H9 (cell line): ENCODE results near the gene PLEKHM3. TPM values are rescaled to one million over a fixed set of nuclear protein-coding genes. Genes with fewer than 3 reads are reported as not detected.

Experiments
- DNase-seq: peaks from one replicate; pipeline ENCODE4 v3.0.0-alpha.2; 2017
- H2AFZ ChIP-seq: one replicate; pipeline ENCODE4 v1.6.1; 2013; ENCODE audit warnings: mild to moderate bottlenecking, low read length, control low read depth, moderate library complexity
- H2AK5ac ChIP-seq: 2 replicates; pipeline ENCODE4 v1.6.1; 2013; ENCODE audit warnings: low read length, control low read depth, mixed read lengths; ENCODE audit not compliant: insufficient read length
- H2BK120ac ChIP-seq: one replicate; pipeline ENCODE4 v1.6.1; 2013; ENCODE audit warnings: low read depth, mild to moderate bottlenecking, low read length, control low read depth, inconsistent platforms; ENCODE audit not compliant: poor library complexity, severe bottlenecking
- H2BK12ac ChIP-seq: 2 replicates; pipeline ENCODE4 v1.6.1; 2013; ENCODE audit warnings: low read length, control low read depth, mixed read lengths, low read depth; ENCODE audit not compliant: insufficient read length
- H2BK15ac ChIP-seq: 2 replicates; pipeline ENCODE4 v1.6.1; 2013; ENCODE audit warnings: low read depth, low read length, control low read depth
- H2BK20ac ChIP-seq: one replicate; pipeline ENCODE4 v1.6.1; 2013; ENCODE audit warnings: low read depth, mild to moderate bottlenecking, low read length, control low read depth, inconsistent platforms; ENCODE audit not compliant: poor library complexity, severe bottlenecking
- H2BK5ac ChIP-seq: 2 replicates; pipeline ENCODE4 v1.6.1; 2013; ENCODE audit warnings: low read length, control low read depth, mixed read lengths; ENCODE audit not compliant: insufficient read length
- H3K14ac ChIP-seq: 2 replicates; pipeline ENCODE4 v1.6.1; 2013; ENCODE audit warnings: low read length, control low read depth; ENCODE audit not compliant: insufficient read depth
- H3K18ac ChIP-seq: 2 replicates; pipeline ENCODE4 v1.6.1; 2013; ENCODE audit warnings: low read depth, mild to moderate bottlenecking, mixed read lengths, low read length, control low read depth; ENCODE audit not compliant: insufficient read length
- H3K23ac ChIP-seq: 2 replicates; pipeline ENCODE4 v1.6.1; 2013; ENCODE audit warnings: low read length, control low read depth, mixed read lengths, low read depth; ENCODE audit not compliant: insufficient read length
- H3K23me2 ChIP-seq: 2 replicates; pipeline ENCODE4 v1.6.1; 2013; ENCODE audit warnings: low read depth, mild to moderate bottlenecking, mixed read lengths, low read length, control low read depth; ENCODE audit not compliant: insufficient read length, poor library complexity, severe bottlenecking
- H3K27ac ChIP-seq: 2 replicates; pipeline ENCODE4 v1.5.1; 2013; ENCODE audit warnings: low read length, control low read depth, mixed read lengths, low read depth; ENCODE audit not compliant: insufficient read length
- H3K27me3 ChIP-seq: 2 replicates; pipeline ENCODE4 v1.6.1; 2013; ENCODE audit warnings: low read length, control low read depth, inconsistent platforms; ENCODE audit not compliant: insufficient read depth
- H3K4ac ChIP-seq: 2 replicates; pipeline ENCODE4 v1.6.1; 2013; ENCODE audit warnings: low read depth, mild to moderate bottlenecking, control low read depth, inconsistent platforms, low read length, moderate library complexity
- H3K4me1 ChIP-seq: 2 replicates; pipeline ENCODE4 v1.6.1; 2013; ENCODE audit warnings: low read length, control low read depth, inconsistent platforms; ENCODE audit not compliant: insufficient read depth
- H3K4me2 ChIP-seq: 2 replicates; pipeline ENCODE4 v1.6.1; 2013; ENCODE audit warnings: low read length, control low read depth, mixed read lengths; ENCODE audit not compliant: insufficient read length, insufficient read depth
- H3K56ac ChIP-seq: 2 replicates; pipeline ENCODE4 v1.6.1; 2013; ENCODE audit warnings: low read depth, mild to moderate bottlenecking, mixed read lengths, low read length, control low read depth; ENCODE audit not compliant: insufficient read length
- H3K79me1 ChIP-seq: 2 replicates; pipeline ENCODE4 v1.6.1; 2013; ENCODE audit warnings: low read depth, mild to moderate bottlenecking, moderate library complexity, low read length, control low read depth, inconsistent platforms; ENCODE audit not compliant: insufficient read depth, poor library complexity, severe bottlenecking
- H3K79me2 ChIP-seq: 2 replicates; pipeline ENCODE4 v1.6.1; 2013; ENCODE audit warnings: low read length, control low read depth, inconsistent platforms; ENCODE audit not compliant: insufficient read depth
- H3K9ac ChIP-seq: 2 replicates; pipeline ENCODE4 v1.6.1; 2013; ENCODE audit warnings: low read length, control low read depth, mixed read lengths; ENCODE audit not compliant: insufficient read length; ENCODE audit errors: extremely low read depth
- H3K9me3 ChIP-seq: one replicate; pipeline ENCODE4 v1.6.1; 2013; ENCODE audit warnings: low read depth, low read length, inconsistent platforms; ENCODE audit not compliant: control insufficient read depth
- H3T11ph ChIP-seq: one replicate; pipeline ENCODE4 v1.6.1; 2013; ENCODE audit warnings: mild to moderate bottlenecking, low read length, control low read depth, inconsistent platforms
- H4K20me1 ChIP-seq: one replicate; pipeline ENCODE4 v1.6.1; 2013; ENCODE audit not compliant: control insufficient read depth, insufficient read length, insufficient read depth
- H4K5ac ChIP-seq: 2 replicates; pipeline ENCODE4 v1.6.1; 2013; ENCODE audit warnings: low read depth, mild to moderate bottlenecking, mixed read lengths, low read length, control low read depth; ENCODE audit not compliant: insufficient read length
- H4K8ac ChIP-seq: replicated peaks from 2 replicates; pipeline ENCODE4 v1.6.1; 2013; ENCODE audit warnings: low read length, control low read depth, mixed read lengths, low read depth; ENCODE audit not compliant: insufficient read length
- H4K91ac ChIP-seq: 2 replicates; pipeline ENCODE4 v1.6.1; 2013; ENCODE audit warnings: low read depth, mild to moderate bottlenecking, moderate library complexity, mixed read lengths, low read length, control low read depth; ENCODE audit not compliant: insufficient read length
- H3K27ac Mint-ChIP-seq, 3 experiments: 2 replicates in 2 of 3; 3 replicates in 1 of 3; pipeline ENCODE4 v1.8.0; 2020 to 2021; ENCODE audit warnings: mixed read lengths in 3 of 3, mild to moderate bottlenecking in 1 of 3, moderate library complexity in 1 of 3
- H3K27me3 Mint-ChIP-seq: 2 replicates; pipeline ENCODE4 v1.8.0; 2021; ENCODE audit warnings: low read depth, mild to moderate bottlenecking, moderate library complexity, mixed read lengths
- H3K36me3 Mint-ChIP-seq, 3 experiments: 2 replicates in 2 of 3; 3 replicates in 1 of 3; pipeline ENCODE4 v1.8.0; 2020 to 2021; ENCODE audit warnings: low read depth in 3 of 3, mixed read lengths in 3 of 3; ENCODE audit not compliant: insufficient read depth in 1 of 3
- H3K4me1 Mint-ChIP-seq, 2 experiments: 2 replicates each; pipeline ENCODE4 v1.8.0; 2020; ENCODE audit warnings: mixed read lengths in 2 of 2
- H3K4me3 Mint-ChIP-seq, 2 experiments: 2 replicates in 1 of 2; 3 replicates in 1 of 2; pipeline ENCODE4 v1.8.0; 2020 to 2021; ENCODE audit warnings: mild to moderate bottlenecking in 2 of 2, mixed read lengths in 2 of 2, moderate library complexity in 1 of 2
- H3K9me3 Mint-ChIP-seq, 2 experiments: 2 replicates in 1 of 2; 3 replicates in 1 of 2; pipeline ENCODE4 v1.8.0; 2020; ENCODE audit warnings: mild to moderate bottlenecking in 2 of 2, mixed read lengths in 2 of 2, moderate library complexity in 1 of 2
- CTCF ChIP-seq: fragments of 200-600 bp; sonication (generic); conservative IDR thresholded peaks from 3 replicates; pipeline ENCODE4 v1.8.0; 2021; ENCODE audit warnings: antibody characterized with exemption, mild to moderate bottlenecking
- WGBS: extraction: QIAGEN DNeasy Blood & Tissue Kit; methylation state at CpG from one replicate; pipeline ENCODE4 v1.1.7; 2013; ENCODE audit warnings: missing lambda C conversion rate, low lambda C conversion rate, mixed read lengths; ENCODE audit not compliant: insufficient read length; ENCODE audit errors: extremely low coverage; 5-methylcytosine and 5-hydroxymethylcytosine counted together
- total RNA-seq: library from RNA; stranded (reverse); gene quantifications from 2 replicates; pipeline ENCODE4 v1.2.1, GENCODE V29; 2021

The PLEKHM3 gene
- total RNA-seq, 1 experiment from 2014 or later, result 7.5 TPM

GRCh38 chr2:207813942-207814341 is 211.4 kb downstream of the PLEKHM3 start:
- Histone ChIP-seq H4K20me1 (no peaks in the 10 kb centered on the region), H3K4me1 (peaks cover 18% of the 10 kb centered on the region), H2BK12ac (no peak overlapping the region), H3K79me2 (no peaks in the 10 kb centered on the region), H2BK20ac (no peak overlapping the region), H3K14ac (0 out of 2 replicates have a peak overlapping the region, but pooled peaks have one; percentile 20), H2AK5ac (peak overlapping the region; percentile 80), H3K4ac (no peak overlapping the region), H3K9me3 (no peaks in the 10 kb centered on the region), H3K23ac (no peak overlapping the region), H3K23me2 (no peaks in the 10 kb centered on the region), H3K9ac (no peak overlapping the region), H3K18ac (no peak overlapping the region), H3K27ac (no peak overlapping the region), H4K91ac (no peak overlapping the region), H3K79me1 (no peaks in the 10 kb centered on the region), H2AFZ (no peak overlapping the region), H4K5ac (no peak overlapping the region), H3K56ac (no peak overlapping the region), H3T11ph (no peak overlapping the region), H2BK5ac (no peak overlapping the region), H3K27me3 (no peaks in the 10 kb centered on the region), H2BK15ac (no peak overlapping the region), H2BK120ac (no peak overlapping the region), H4K8ac (no peak overlapping the region), H3K4me2 (no peak overlapping the region)
- Mint-ChIP-seq H3K27ac (peak overlapping the region; percentile 74 to 93 (median 81); a peak in 6 of 7 replicates), H3K9me3 (peaks cover 0 to 2% of the 10 kb centered on the region in 2 experiments; a peak in 2 of 5 replicates), H3K36me3 (no peaks in the 10 kb centered on the region), H3K4me1 (peaks cover 51 to 52% of the 10 kb centered on the region in 2 experiments), H3K4me3 (no peak overlapping the region), H3K27me3 (no peaks in the 10 kb centered on the region)
- peak; percentile 66 for DNase-seq
- WGBS, result no CpG with 5 or more reads among the region's 6 CpGs
- no peak; the same call in 2 of the 3 replicates for TF ChIP-seq CTCF
